AG09309 (cell line): Measurements from ENCODE around the gene DHX30.

Experiments used
- DNase-seq: peaks from one replicate; pipeline ENCODE4 v3.0.0-alpha.2; 2010; ENCODE audit warnings: low read depth
- H3K4me3 ChIP-seq: 2 replicates; pipeline ENCODE4 v1.5.1; 2011; ENCODE audit warnings: mild to moderate bottlenecking, low read depth, low read length, moderate library complexity; ENCODE audit not compliant: control insufficient read depth
- TF ChIP-seq, protein P1 (sequence below): IDR thresholded peaks from 2 replicates; pipeline ENCODE4 v1.5.1; 2011; ENCODE audit warnings: mild to moderate bottlenecking, low read depth, low read length, inconsistent platforms; ENCODE audit not compliant: insufficient read depth, control insufficient read depth; ENCODE audit errors: missing control alignments

The DHX30 gene

DNA sequence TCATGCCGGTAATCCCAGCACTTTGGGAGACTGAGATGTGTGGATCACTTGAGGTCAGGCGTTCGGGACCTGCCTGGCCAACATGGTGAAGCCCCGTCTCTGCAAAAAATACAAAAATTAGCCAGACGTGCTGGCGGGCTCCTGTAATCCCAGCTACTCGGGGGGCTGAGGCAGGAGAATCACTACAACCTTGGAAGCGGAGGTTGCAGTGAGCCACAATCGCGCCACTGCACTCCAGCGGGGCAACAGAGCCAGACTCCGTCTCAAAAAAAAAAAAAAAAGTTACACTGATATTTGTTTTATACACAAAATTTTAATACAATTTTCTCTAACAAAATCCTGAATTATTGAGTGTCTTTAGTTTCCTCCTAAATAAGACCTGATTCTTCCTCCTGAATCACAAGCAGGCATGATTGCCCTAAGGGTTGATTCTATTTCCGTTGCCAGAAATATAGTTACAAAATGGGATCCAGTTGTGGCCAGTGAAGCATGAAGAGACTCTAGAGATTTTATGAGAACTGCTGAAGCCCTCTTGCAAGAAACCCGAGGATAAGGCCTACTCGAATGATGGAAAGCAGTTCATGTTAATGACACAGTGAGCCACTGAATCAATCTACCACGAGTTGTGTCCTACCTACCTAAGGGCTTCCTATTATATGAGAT is 11.6 kb upstream of the DHX30 start:
- TF ChIP-seq, protein P1, sequence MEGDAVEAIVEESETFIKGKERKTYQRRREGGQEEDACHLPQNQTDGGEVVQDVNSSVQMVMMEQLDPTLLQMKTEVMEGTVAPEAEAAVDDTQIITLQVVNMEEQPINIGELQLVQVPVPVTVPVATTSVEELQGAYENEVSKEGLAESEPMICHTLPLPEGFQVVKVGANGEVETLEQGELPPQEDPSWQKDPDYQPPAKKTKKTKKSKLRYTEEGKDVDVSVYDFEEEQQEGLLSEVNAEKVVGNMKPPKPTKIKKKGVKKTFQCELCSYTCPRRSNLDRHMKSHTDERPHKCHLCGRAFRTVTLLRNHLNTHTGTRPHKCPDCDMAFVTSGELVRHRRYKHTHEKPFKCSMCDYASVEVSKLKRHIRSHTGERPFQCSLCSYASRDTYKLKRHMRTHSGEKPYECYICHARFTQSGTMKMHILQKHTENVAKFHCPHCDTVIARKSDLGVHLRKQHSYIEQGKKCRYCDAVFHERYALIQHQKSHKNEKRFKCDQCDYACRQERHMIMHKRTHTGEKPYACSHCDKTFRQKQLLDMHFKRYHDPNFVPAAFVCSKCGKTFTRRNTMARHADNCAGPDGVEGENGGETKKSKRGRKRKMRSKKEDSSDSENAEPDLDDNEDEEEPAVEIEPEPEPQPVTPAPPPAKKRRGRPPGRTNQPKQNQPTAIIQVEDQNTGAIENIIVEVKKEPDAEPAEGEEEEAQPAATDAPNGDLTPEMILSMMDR, result no peak
- H3K4me3 ChIP-seq, result no peak overlapping the region
- DNase-seq, result no peak

DNA sequence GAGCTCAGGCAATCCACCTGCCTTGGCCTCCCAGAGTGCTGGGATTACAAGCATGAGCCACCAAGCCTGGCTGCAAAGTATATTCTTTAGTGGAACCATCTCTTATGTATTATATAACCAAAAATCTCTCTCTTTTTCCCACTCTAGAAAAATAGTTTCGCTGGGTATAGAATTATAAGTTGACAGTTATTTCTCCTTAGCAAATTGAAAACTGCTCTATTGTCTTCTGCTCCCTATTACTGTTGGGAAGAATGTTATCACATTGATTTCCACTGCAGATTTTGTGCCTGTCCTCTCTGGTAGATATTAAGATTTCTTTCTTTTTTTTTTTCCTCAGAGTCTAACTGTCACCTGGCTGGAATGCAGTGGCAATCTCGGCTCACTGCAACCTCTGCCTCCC is 10.2 kb upstream of the DHX30 start:
- TF ChIP-seq, protein P1, result no peak
- no peak overlapping the region for H3K4me3 ChIP-seq
- no peak for DNase-seq

DNA sequence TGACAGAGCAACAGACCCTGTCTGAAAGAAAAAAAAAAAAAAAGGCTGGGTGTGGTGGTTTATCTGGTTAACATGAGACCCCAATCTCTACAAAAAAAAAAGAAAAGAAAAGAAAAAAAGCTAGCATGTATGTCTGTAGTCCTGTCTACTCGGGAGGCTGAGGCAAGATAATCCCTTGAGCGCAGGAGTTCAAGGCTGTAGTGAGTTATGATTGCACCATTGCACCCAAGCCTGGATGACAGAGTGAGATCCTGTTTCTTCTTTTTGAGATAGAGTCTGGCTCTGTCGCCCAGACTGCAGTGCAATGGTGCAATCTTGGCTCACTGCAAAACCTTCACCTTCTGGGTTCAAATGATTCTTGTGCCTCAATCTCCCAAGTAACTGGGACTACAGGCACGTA is 8.4 kb upstream of the DHX30 start:
- TF ChIP-seq, protein P1, result no peak
- no peak overlapping the region for H3K4me3 ChIP-seq
- no peak for DNase-seq

DNA sequence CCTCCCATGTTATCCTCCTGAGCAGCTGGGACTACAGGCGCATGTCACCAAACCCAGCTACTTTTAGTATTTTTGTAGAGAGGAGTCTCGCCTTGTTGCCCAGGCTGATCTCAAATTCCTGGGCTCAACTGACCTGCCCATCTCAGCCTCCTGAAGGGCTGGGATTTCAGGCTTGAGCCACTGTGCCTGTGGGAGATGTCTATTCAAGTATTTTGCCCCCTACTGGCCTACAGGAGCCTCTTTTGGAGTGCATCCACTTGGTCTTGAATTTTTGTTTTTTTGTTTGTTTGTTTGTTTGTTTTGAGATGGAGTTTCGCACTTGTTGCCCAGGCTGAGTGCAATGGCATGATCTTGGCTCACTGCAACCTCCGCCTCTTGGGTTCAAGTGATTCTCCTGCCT is 3.2 kb upstream of the DHX30 start:
- H3K4me3 ChIP-seq, result no peak overlapping the region
- TF ChIP-seq, protein P1, result peak; percentile 39
- no peak for DNase-seq

DNA sequence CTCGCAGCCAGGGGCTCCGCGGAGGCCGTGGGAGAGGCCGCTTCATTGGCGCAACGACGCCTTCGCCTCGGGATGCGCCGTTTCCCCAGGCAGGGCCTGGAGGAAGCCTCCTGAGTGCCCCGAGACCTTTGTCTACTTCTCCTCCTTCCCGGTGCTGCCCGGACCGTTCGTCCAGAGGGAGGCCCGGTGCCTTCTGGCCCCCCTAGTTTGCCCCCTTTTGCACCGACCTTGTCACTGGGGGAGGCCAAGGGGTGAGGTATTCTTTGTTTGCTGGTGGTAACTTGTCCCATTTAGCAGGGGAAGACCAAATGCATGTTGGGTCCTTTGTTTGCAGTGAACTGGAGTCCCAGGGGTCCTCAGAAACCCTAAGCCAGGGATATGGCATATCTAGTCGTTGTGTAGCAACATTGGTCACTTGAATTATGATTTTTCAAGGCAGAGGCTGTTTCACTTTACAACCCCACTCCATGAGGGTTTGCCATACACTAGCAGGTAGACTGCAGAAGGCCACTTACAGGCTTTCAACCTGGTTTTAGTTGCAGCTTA is 615 bp downstream of the DHX30 start:
- H3K4me3 ChIP-seq, result peak overlapping the region; percentile 82
- DNase-seq, result no peak
- TF ChIP-seq, protein P1, result no peak

DNA sequence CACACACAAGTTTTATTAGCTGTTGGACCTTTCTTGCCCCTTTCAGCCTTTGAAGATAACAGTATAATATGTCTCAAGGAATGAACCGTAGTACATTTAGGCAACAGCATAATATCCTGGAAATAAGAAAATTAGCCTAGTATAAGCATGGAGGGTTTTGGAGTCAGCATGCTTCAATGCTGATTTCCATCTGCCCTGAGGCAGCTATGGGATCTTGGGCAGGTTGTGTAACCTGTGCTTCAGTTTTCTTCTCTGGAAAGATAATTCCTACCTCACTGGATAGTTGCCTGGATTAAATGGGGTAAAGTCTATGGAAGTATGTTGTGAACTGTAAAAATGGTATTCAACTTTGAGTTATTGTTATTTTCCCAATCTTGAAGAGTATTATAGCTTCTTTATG is 1.6 kb downstream of the DHX30 start:
- H3K4me3 ChIP-seq, result no peak overlapping the region
- TF ChIP-seq, protein P1, result no peak
- DNase-seq, result no peak

DNA sequence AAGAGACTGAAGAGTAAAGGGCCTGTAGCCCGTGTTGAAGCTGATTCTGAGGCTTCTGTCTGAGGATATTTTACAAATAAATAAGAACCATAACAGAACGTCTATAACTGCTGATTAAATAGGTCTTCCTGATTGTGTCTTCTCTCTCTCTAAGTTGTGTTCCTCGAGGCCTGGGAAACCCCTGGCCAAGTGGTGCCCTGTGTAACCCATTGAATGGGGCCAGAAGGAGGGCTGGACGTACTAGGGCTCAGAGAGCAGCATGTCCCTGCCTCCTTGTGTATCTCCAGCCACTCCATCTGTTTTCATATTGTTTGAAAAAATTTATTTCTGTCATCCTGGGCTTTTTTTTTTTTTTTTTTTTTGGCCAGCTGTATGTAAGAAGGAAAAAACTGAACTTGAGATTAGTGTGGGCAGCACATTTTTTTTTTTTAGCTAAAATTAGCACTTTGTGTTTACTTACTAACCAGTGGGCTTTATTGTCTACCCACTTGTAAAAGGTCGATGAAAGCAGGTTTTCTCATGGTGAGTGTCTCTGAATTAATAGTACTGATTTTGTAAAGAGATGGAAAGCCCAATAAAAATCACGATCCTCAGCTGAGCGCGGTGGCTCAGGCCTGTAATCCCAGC is 10.7 kb downstream of the DHX30 start:
- no peak overlapping the region for H3K4me3 ChIP-seq
- DNase-seq, result no peak
- TF ChIP-seq, protein P1, result no peak
